Activated T-helper 1 cell treated with anti-CD3 and anti-CD28 coated beads, Interleukin-12 subunit alpha, Interleukin-12 subunit beta, Interleukin-2, Interleukin-4 antibody, amounts not matched to agents 30 ng/mL and 10 ng/mL and 1 ng/mL, durations not matched to agents 14 hours and 24 hours and 36 hours (primary cell): ENCODE data around the gene UBALD1. TPM values are rescaled to one million over a fixed set of nuclear protein-coding genes. Genes with fewer than 3 reads are reported as not detected.

ENCODE experiments used
- DNase-seq: peaks from one replicate; pipeline ENCODE4 v3.0.0; 2021; ENCODE audit warnings: low spot score
- H3K27ac Mint-ChIP-seq: one replicate; pipeline ENCODE4 v1.8.0; 2021; ENCODE audit warnings: mild to moderate bottlenecking, mixed read lengths
- H3K27me3 Mint-ChIP-seq: one replicate; pipeline ENCODE4 v1.8.0; 2022; ENCODE audit warnings: mild to moderate bottlenecking, moderate library complexity, mixed read lengths; ENCODE audit not compliant: insufficient read depth
- H3K36me3 Mint-ChIP-seq: one replicate; pipeline ENCODE4 v1.8.0; 2021; ENCODE audit warnings: low read depth, mixed read lengths
- H3K4me1 Mint-ChIP-seq: one replicate; pipeline ENCODE4 v1.8.0; 2021; ENCODE audit warnings: low read depth, mixed read lengths
- H3K4me3 Mint-ChIP-seq: one replicate; pipeline ENCODE4 v1.8.0; 2021; ENCODE audit warnings: mild to moderate bottlenecking, moderate library complexity, mixed read lengths
- H3K9me3 Mint-ChIP-seq: one replicate; pipeline ENCODE4 v1.8.0; 2021; ENCODE audit warnings: mixed read lengths
- intact Hi-C: fragments of 100-400 bp; cut with micrococcal nuclease; formaldehyde crosslinking; loops from one replicate; pipeline ENCODE4 v1.15.1; 2024
- total RNA-seq: library from RNA; stranded (reverse); gene quantifications from 2 replicates; pipeline ENCODE4 v1.2.3, GENCODE V29; 2022

The UBALD1 gene
- total RNA-seq, 1 donor from 2014 or later, result 26.2 TPM

DNA sequence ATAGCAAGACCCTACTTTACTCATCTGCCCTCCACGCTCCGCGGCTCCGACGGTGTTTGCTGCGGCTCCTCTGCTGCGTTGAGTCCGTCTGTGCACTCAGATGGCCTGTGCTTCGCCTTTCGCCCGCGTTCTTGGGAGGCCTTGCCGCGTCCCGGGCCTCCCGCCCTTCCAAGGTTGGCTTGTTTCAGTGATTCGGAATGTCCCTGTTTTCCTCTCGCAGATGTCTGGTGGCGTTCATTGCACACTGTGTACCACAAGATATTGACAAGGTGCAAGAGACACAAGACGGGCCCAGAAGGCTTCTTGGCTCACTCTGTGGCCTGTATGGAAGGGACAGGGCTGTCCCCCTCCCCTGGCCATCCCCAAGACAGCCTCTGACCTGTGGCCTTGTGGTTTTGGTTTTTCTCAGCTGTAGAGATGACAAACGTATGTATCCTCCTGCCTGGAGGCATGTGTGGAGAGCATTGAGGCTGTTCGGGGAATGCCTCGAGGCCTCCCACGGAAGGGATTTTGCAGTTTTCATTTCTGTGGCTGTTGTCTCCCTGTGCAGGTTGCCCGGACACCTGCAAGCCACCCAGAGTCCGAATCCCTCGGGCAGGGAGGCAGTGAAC, 25.3 kb upstream of the UBALD1 start:
- Mint-ChIP-seq H3K36me3 (no peaks in the 10 kb centered on the region), H3K4me3 (no peak overlapping the region), H3K27ac (no peak overlapping the region), H3K9me3 (no peaks in the 10 kb centered on the region), H3K27me3 (no peaks in the 10 kb centered on the region), H3K4me1 (peaks cover 5% of the 10 kb centered on the region)
- intact Hi-C loops, result no loop called here
- DNase-seq, result no peak

DNA sequence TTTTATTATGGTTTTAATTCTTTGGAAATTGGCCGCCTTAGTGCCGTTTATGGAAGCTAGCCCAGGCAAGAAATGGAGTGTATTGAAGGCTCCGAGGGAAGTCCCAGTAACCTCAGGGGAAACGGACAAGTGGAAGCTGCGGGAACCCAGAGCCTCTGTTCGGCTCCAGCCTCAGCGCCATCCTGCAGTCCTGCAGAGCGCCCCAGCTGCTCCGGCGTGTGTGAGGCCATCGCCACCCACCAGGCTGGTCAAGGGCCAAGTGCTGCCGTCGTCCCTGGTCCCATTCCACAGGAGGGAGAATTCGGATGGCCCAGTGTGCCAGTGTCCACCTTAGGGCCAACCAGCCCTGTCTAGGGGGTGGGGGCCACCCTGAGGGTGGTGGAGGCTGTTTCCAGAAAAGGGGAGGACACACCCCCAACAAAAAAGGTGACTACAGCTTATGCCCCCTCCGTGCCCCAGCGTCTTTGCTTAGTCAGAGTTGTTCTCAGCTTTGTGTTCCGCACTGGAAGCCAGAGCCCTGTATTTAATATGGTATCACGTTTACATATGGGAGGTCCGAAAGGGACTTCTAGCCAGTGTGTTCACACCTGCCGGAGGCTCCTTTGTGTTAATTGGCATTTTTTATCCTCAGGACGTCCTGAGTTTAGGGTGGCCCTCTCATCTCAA, 22.9 kb upstream of the UBALD1 start:
- no peaks in the 10 kb centered on the region for H3K27me3 Mint-ChIP-seq
- peaks cover 5% of the 10 kb centered on the region for H3K4me1 Mint-ChIP-seq
- no peaks in the 10 kb centered on the region for H3K9me3 Mint-ChIP-seq
- H3K27ac Mint-ChIP-seq, result no peak overlapping the region
- intact Hi-C loops, result no loop called here
- H3K4me3 Mint-ChIP-seq, result no peak overlapping the region
- no peaks in the 10 kb centered on the region for H3K36me3 Mint-ChIP-seq
- no peak for DNase-seq

DNA sequence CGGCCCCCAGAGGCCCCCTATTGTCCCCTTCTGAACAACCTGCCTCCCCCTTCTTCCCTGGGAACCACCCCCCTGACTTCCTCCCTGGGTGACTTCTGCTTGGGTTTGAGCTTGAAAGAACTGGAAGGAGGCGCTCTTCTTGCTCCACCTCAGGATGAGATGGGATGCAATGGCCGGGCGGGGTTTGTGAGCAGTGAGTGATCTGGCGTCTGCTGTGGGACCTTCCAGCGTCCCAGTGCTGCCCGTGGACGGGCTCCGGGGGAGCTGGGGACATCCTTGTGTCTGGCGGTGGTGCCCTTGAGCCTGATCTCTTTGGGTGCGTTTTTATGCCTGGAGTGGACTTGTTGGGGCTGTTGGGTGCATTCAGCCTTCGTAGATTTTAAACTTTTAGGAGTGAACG, 21.5 kb upstream of the UBALD1 start:
- Mint-ChIP-seq H3K27ac (no peak overlapping the region), H3K27me3 (no peaks in the 10 kb centered on the region), H3K36me3 (peaks cover 5% of the 10 kb centered on the region), H3K4me1 (peaks cover 7% of the 10 kb centered on the region), H3K4me3 (no peak overlapping the region), H3K9me3 (peaks cover 4% of the 10 kb centered on the region)
- DNase-seq, result no peak
- intact Hi-C loops, result no loop called here

DNA sequence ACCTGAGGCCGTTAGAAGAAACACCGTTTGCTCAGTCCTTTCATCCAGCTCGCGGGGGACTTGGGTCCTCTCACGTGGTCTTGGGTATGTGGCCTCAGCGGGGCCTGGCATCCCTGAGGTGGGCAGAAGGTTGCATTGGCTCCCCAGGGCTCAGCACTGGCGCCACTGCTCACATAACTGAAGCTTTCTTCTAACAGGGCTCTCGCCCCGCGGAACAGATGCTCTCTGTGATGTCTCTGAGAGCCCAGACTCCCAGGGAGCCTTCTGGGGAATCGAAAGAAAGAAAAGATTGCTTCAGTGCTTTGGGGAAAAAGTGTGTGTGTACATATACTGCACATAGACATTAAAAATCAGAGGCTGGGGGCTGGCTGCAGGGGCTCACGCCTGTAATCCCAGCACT, 20.1 kb upstream of the UBALD1 start:
- no peak overlapping the region for H3K27ac Mint-ChIP-seq
- peaks cover 8% of the 10 kb centered on the region for H3K9me3 Mint-ChIP-seq
- no peak overlapping the region for H3K4me3 Mint-ChIP-seq
- intact Hi-C loops, result no loop called here
- H3K4me1 Mint-ChIP-seq, result peaks cover 4% of the 10 kb centered on the region
- no peaks in the 10 kb centered on the region for H3K27me3 Mint-ChIP-seq
- H3K36me3 Mint-ChIP-seq, result peaks cover 9% of the 10 kb centered on the region
- no peak for DNase-seq

DNA sequence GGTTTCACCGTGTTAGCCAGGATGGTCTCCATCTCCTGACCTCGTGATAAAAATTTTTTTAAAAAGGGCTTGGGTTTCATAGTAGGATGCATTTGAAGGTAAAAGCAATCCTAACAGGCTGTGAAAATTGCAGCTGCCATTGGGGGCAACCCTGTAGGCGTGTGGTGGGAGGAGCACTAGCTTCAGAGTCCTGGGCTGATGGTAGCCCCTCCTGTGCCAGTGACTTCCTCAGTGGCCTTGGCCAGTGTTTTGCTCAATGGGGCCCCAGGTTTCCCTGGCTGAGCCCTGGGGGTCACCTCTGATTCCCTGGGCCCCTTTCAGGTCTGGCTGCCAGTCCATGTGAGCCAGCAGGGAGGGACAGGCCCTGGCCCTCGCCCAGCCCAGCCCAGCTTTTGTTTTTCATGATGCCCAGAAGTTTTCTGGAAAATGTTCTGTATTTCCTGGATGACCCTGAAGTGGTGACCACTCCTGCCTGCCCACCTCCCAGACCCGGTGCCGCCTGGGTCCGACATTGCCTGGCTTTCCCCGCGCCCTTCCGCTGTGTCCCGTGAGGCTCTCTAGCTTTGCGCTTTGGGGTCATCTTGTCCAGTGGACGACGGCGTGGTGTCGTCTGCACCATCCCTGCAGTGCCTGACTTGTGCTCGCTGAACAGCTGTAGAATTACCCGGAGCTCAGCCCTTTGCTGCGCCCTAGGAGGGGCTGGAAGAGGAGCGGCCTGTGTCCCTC, 19.4 kb upstream of the UBALD1 start:
- H3K4me1 Mint-ChIP-seq, result peaks cover 4% of the 10 kb centered on the region
- H3K27ac Mint-ChIP-seq, result no peak overlapping the region
- intact Hi-C loops, result no loop called here
- peaks cover 9% of the 10 kb centered on the region for H3K36me3 Mint-ChIP-seq
- H3K27me3 Mint-ChIP-seq, result no peaks in the 10 kb centered on the region
- DNase-seq, result no peak
- peaks cover 8% of the 10 kb centered on the region for H3K9me3 Mint-ChIP-seq
- no peak overlapping the region for H3K4me3 Mint-ChIP-seq

DNA sequence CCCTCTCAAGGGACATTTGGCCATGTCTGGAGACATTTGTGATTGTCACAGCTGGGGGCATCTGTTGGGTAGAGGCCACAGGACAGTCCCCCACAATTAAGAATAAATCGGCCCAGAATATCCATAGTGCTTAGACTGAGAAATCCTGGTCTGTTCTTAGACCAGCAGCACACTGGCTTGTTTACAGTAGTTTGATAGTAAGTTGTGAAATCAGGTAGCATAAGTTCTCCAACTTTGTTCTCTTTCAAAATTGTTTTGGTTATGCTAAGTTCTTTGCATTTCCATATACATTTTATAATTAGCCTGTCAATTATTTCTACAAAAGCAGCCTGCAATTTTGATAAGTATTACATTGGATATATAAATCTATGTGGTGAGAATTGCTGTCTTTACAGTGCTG, 16.8 kb upstream of the UBALD1 start:
- Mint-ChIP-seq H3K27ac (no peak overlapping the region), H3K36me3 (peaks cover 16% of the 10 kb centered on the region), H3K9me3 (peaks cover 8% of the 10 kb centered on the region), H3K4me3 (no peak overlapping the region), H3K27me3 (no peaks in the 10 kb centered on the region), H3K4me1 (peaks cover 13% of the 10 kb centered on the region)
- intact Hi-C loops, result no loop called here
- no peak for DNase-seq

DNA sequence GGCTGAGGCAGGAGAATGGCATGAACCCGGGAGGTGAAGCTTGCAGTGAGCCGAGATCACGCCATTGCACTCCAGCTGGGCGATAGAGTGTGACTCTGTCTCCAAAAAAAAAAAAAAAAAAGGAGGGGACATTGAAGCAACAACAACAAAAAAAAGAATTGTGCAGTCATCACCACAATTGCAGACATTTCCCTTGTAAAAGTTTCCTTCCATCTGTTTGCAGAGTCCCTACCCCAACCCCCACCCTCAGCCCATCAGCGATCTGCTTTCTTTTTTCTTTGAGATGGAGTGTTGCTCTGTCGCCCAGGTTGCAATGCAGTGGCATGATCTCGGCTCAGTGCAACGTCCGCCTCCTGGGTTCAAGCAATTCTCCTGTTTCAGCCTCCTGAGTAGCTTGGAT, 13.6 kb upstream of the UBALD1 start:
- intact Hi-C loops, result no loop called here
- H3K27ac Mint-ChIP-seq, result no peak overlapping the region
- peaks cover 21% of the 10 kb centered on the region for H3K36me3 Mint-ChIP-seq
- H3K4me3 Mint-ChIP-seq, result no peak overlapping the region
- H3K9me3 Mint-ChIP-seq, result peaks cover 8% of the 10 kb centered on the region
- DNase-seq, result no peak
- H3K4me1 Mint-ChIP-seq, result peaks cover 26% of the 10 kb centered on the region
- no peaks in the 10 kb centered on the region for H3K27me3 Mint-ChIP-seq

DNA sequence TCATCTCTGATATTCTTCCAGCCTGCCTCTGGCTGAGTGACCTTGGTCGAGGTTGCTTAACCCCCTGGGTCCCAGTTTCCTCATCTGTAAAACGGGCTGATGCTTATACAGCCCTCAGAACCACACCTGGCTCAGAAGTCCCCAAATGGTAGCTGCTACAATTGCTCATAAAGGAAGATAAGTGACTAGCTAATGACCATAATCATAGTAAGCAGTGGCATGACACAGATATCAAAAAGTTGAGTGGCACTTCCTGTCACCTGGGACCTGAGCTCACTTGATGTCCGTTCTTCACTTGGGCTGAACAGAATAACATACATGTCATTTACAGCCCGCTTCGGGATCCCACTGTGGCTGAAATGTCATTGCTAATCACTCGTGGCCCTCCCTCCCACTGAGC, 11.7 kb upstream of the UBALD1 start:
- Mint-ChIP-seq H3K4me1 (peaks cover 26% of the 10 kb centered on the region), H3K36me3 (peaks cover 18% of the 10 kb centered on the region), H3K4me3 (peak overlapping the region; percentile 99), H3K27ac (peak overlapping the region; percentile 48), H3K9me3 (peaks cover 6% of the 10 kb centered on the region), H3K27me3 (no peaks in the 10 kb centered on the region)
- intact Hi-C loops, result no loop called here
- DNase-seq, result no peak

DNA sequence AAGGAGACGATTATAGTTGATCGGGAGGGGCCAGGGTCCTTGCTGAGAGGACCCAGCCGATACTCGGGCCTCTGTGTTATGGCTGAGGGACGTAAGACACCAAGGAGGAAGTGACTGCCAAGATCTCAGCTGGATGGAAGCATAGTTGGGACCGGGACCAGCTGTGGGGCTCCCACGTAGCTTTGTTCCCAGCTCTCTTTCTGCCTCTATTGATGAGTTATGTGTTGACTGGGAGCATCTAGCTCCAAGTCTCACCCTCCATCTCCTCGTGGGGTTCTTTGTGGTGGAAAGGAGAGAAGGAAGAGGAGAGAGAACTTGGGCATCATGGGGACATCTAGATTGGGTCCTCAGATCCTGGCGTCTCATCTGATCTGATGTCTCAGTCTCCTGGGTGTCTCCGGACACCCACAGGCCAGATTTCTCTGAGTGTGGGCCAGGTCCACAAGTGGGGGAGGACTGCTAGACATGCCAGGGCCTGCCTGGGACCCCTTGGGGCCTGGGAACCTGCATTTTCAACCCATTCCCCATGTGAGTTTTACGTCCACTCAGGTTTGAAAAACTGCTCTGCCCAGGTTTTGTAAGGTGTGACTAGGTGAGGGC, 11.0 kb upstream of the UBALD1 start:
- intact Hi-C loops, result loop anchor here (1.0 to 2.0 kb wide), 9 partner anchors 51 to 275 kb away; partner anchors contain the start of genes ANKS3, CDIP1, DNAAF8 and DNAJA3
- Mint-ChIP-seq H3K4me3 (peak overlapping the region; percentile 99), H3K9me3 (no peaks in the 10 kb centered on the region), H3K4me1 (peaks cover 22% of the 10 kb centered on the region), H3K27me3 (no peaks in the 10 kb centered on the region), H3K27ac (peak overlapping the region; percentile 95), H3K36me3 (peaks cover 12% of the 10 kb centered on the region)
- no peak for DNase-seq

DNA sequence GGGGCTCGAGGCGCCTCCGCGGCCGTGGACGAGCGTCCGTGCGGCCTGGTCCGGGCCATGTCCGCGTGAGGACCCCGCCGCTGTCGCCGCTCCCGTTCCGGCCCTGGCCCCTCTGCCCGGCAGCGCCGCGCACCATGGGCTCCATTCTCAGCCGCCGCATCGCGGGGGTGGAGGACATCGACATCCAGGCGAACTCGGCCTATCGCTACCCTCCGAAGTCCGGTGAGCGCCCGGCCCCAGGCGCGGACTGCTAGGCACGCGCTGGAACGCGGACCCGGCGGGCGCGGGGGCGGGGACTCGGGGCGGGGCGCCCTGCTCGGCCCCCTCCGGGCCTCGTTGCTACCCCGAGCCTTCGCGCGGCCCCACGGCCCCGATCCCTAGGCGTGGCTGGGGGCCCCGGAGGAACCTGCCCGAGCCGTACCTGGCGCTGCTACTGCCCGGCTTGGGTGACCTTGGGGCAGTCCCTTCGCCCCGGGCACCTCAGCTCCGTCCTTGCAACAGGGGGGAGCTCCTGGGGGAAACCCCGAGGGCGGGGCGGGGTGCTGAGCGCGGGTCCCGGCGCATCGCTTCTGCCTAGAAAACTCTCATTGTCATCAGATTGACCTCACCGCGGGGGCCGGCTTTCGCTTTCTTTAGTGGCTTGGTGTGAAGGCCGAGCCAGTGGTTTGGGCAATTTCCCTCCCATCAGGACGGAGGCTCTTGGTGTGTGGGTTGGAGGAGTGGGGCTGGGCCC, 10.3 kb upstream of the UBALD1 start:
- peak; percentile 74 for DNase-seq
- peak overlapping the region; percentile 95 for H3K27ac Mint-ChIP-seq
- H3K4me1 Mint-ChIP-seq, result peaks cover 22% of the 10 kb centered on the region
- intact Hi-C loops, result loop anchor here (1.0 to 2.0 kb wide), 12 partner anchors 9 to 274 kb away; partner anchors contain the start of genes ANKS3, CDIP1, DNAAF8 and DNAJA3
- peak overlapping the region; percentile 99 for H3K4me3 Mint-ChIP-seq
- no peaks in the 10 kb centered on the region for H3K27me3 Mint-ChIP-seq
- peaks cover 12% of the 10 kb centered on the region for H3K36me3 Mint-ChIP-seq
- no peaks in the 10 kb centered on the region for H3K9me3 Mint-ChIP-seq

DNA sequence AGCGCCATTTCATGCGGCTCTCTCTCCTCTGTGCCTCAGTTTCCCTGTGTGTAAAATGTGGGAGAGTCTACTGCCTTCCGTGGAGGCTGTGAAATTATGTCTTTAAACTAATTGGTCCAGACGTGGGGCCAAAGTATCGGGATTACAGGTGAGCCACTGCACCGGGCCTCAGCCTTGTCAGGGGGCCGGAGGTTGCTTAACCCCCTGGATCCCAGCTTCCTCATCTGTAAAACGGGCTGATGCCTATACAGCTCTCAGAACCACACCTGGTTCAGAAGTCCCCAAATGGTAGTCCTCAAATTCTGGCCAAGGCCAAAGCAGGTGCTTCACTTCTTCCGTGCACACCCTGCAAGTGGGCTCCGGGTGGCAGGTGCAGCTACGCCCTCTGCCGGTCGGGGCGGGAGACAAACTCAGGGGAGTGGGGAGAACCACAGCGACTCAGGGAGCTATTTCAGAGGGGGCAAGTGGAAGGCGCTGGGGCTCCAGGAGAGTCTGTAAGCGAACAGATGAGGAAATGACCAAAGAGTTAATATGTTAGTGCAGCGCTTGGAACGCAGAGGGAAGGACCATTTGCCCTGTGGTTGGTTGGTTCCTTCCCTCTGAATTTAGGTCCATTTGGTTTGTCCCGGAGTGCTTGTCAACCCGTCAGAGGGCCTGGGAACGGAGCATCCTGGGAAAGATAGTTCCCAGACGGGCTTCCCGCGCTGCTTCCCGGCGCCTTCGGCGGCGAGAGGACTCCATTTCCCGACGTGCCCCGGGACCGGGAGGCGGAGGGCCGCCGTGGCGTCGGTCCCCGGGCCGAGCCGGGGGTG, 9.5 kb upstream of the UBALD1 start, which contains the start of gene MGRN1:
Gene MGRN1 (plus strand): TSS at position 812 of the 812 bp plus-strand sequence. CDS start 135 bp downstream, outside the sequence.
- intact Hi-C loops, result loop anchor here (1.0 to 2.0 kb wide), 10 partner anchors 8 to 273 kb away; partner anchors contain the start of genes CDIP1, DNAJA3, GLYR1 and HMOX2

More for the DNA sequence above, 9.5 kb upstream of the UBALD1 start, which contains the start of gene MGRN1:
- DNase-seq, result peak; percentile 93
- Mint-ChIP-seq H3K4me3 (peak within 1 kb of the TSS; percentile 99), H3K4me1 (peaks cover 22% of the 10 kb centered on the region), H3K36me3 (peaks cover 12% of the 10 kb centered on the region), H3K9me3 (no peaks in the 10 kb centered on the region), H3K27me3 (no peaks in the 10 kb centered on the region), H3K27ac (peak within 1 kb of the TSS; percentile 95)
